IMR-90 (cell line): ENCODE data around the gene DPAGT1. TPM values are rescaled to one million over a fixed set of nuclear protein-coding genes. Genes with fewer than 3 reads are reported as not detected.

ENCODE experiments used
- ATAC-seq: fragments of 200-7000 bp; cut with Tn5 transposase; 2 replicates; pipeline ENCODE4 v1.9.1; 2020; ENCODE audit warnings: low read depth, mild to moderate bottlenecking, moderate library complexity
- BruUV-seq: library from RNA; stranded (reverse); fragments of 400-500 nt; replicated peaks from 2 replicates; lab custom pipeline; 2021; lab: Mats Ljungman, UMichigan
- CTCF ChIA-PET: fragments of 300-600 bp; formaldehyde crosslinking; extraction: SDS; loops from one replicate; lab custom pipeline; 2021; ENCODE audit warnings: antibody characterized with exemption; lab: Yijun Ruan, JAX
- POLR2A ChIA-PET: fragments of 300-600 bp; sonication (Branson Sonifier 250); formaldehyde crosslinking; loops from one replicate; lab custom pipeline; 2022; ENCODE audit warnings: antibody characterized with exemption; ENCODE audit not compliant: unreplicated experiment; lab: Charles Lee
- DNase-seq: peaks from one replicate; pipeline ENCODE4 v3.0.0; 2013
- H2AFZ ChIP-seq: replicated peaks from 2 replicates; pipeline ENCODE3; 2013; ENCODE audit warnings: low read length, mild to moderate bottlenecking; ENCODE audit not compliant: poor library complexity
- H2AK5ac ChIP-seq: 2 replicates; pipeline ENCODE4 v1.6.1; 2013; ENCODE audit warnings: low read depth, low read length, inconsistent platforms
- H2AK9ac ChIP-seq: replicated peaks from 2 replicates; pipeline ENCODE3; 2013; ENCODE audit warnings: mild to moderate bottlenecking, low read depth, low read length, moderate library complexity; ENCODE audit not compliant: poor library complexity
- H2BK120ac ChIP-seq: 2 replicates; pipeline ENCODE4 v1.6.1; 2013; ENCODE audit warnings: low read depth, low read length, inconsistent platforms
- H2BK15ac ChIP-seq: 3 replicates; pipeline ENCODE4 v1.6.1; 2013; ENCODE audit warnings: low read depth, low read length, inconsistent platforms
- H2BK20ac ChIP-seq: 2 replicates; pipeline ENCODE4 v1.6.1; 2013; ENCODE audit warnings: low read depth, mild to moderate bottlenecking, inconsistent platforms, low read length, moderate library complexity
- H2BK5ac ChIP-seq: 2 replicates; pipeline ENCODE4 v1.6.1; 2013; ENCODE audit warnings: mild to moderate bottlenecking, low read depth, low read length, inconsistent platforms; ENCODE audit not compliant: poor library complexity, severe bottlenecking
- H3K14ac ChIP-seq: replicated peaks from 2 replicates; pipeline ENCODE4 v1.6.1; 2013; ENCODE audit warnings: low read depth, low read length, inconsistent platforms
- H3K18ac ChIP-seq: 2 replicates; pipeline ENCODE4 v1.6.1; 2013; ENCODE audit warnings: low read depth, low read length, control low read depth
- H3K23ac ChIP-seq: 2 replicates; pipeline ENCODE4 v1.6.1; 2013; ENCODE audit warnings: low read depth, low read length, inconsistent platforms
- H3K27ac ChIP-seq: 2 replicates; pipeline ENCODE4 v1.5.1; 2013; ENCODE audit warnings: mild to moderate bottlenecking, control low read depth, low read length; ENCODE audit not compliant: insufficient read depth
- H3K27me3 ChIP-seq: 2 replicates; pipeline ENCODE4 v1.6.1; 2013; ENCODE audit warnings: low read length; ENCODE audit not compliant: control insufficient read depth, insufficient read depth
- H3K36me3 ChIP-seq: 2 replicates; pipeline ENCODE4 v1.6.1; 2013; ENCODE audit warnings: low read length, mixed read lengths; ENCODE audit not compliant: control insufficient read depth, insufficient read depth
- H3K4ac ChIP-seq: 2 replicates; pipeline ENCODE4 v1.6.1; 2013; ENCODE audit warnings: low read depth, low read length, inconsistent platforms
- H3K4me1 ChIP-seq: 2 replicates; pipeline ENCODE4 v1.6.1; 2013; ENCODE audit warnings: low read length, mixed read lengths; ENCODE audit not compliant: control insufficient read depth, insufficient read depth
- H3K4me2 ChIP-seq: 2 replicates; pipeline ENCODE4 v1.6.1; 2013; ENCODE audit warnings: low read depth, mild to moderate bottlenecking, control low read depth, low read length, moderate library complexity
- H3K4me3 ChIP-seq: 2 replicates; pipeline ENCODE4 v1.5.1; 2013; ENCODE audit warnings: low read depth, mild to moderate bottlenecking, control low read depth, low read length, moderate library complexity; ENCODE audit not compliant: insufficient read depth
- H3K56ac ChIP-seq: 2 replicates; pipeline ENCODE4 v1.6.1; 2013; ENCODE audit warnings: low read length, inconsistent platforms; ENCODE audit not compliant: insufficient read depth; ENCODE audit errors: extremely low read depth
- H3K79me1 ChIP-seq, 2 experiments: 2 replicates each; pipeline ENCODE4 v1.6.1; 2013; ENCODE audit warnings: low read length in 2 of 2, inconsistent platforms in 1 of 2, low read depth in 1 of 2
- H3K9ac ChIP-seq: 2 replicates; pipeline ENCODE4 v1.6.1; 2013; ENCODE audit warnings: low read depth, low read length, control low read depth
- H3K9me1 ChIP-seq: 2 replicates; pipeline ENCODE4 v1.6.1; 2013; ENCODE audit warnings: low read length, inconsistent platforms; ENCODE audit not compliant: insufficient read depth
- H3K9me3 ChIP-seq: 2 replicates; pipeline ENCODE4 v1.6.1; 2013; ENCODE audit warnings: low read length; ENCODE audit not compliant: control insufficient read depth, insufficient read depth
- H4K20me1 ChIP-seq: 2 replicates; pipeline ENCODE4 v1.6.1; 2013; ENCODE audit warnings: low read length, inconsistent platforms; ENCODE audit not compliant: insufficient read depth
- H4K5ac ChIP-seq: 2 replicates; pipeline ENCODE4 v1.6.1; 2013; ENCODE audit warnings: mild to moderate bottlenecking, low read depth, low read length, control low read depth
- H4K8ac ChIP-seq, 2 experiments: 2 replicates each; pipeline ENCODE4 v1.6.1; 2013; ENCODE audit warnings: low read depth in 2 of 2, low read length in 2 of 2, control low read depth in 1 of 2, inconsistent platforms in 1 of 2
- H4K91ac ChIP-seq: 2 replicates; pipeline ENCODE4 v1.6.1; 2013; ENCODE audit warnings: low read depth, low read length, inconsistent platforms; ENCODE audit not compliant: insufficient read depth
- CEBPB ChIP-seq: IDR thresholded peaks from 2 replicates; pipeline ENCODE4 v1.6.1; 2012; ENCODE audit warnings: low read depth, low read length, improper control_type of control experiment
- FOS ChIP-seq: fragments of 150-350 bp; IDR thresholded peaks from 2 replicates; pipeline ENCODE4 v1.6.1; 2016; ENCODE audit warnings: low read depth, low read length
- MAFK ChIP-seq: IDR thresholded peaks from 2 replicates; pipeline ENCODE4 v1.6.1; 2012; ENCODE audit warnings: low read depth, low read length, improper control_type of control experiment
- MAZ ChIP-seq: IDR thresholded peaks from 2 replicates; pipeline ENCODE4 v1.6.1; 2012; ENCODE audit warnings: low read depth, mild to moderate bottlenecking, low read length, improper control_type of control experiment, moderate library complexity, borderline replicate concordance
- MXI1 ChIP-seq: IDR thresholded peaks from 2 replicates; pipeline ENCODE4 v1.6.1; 2012; ENCODE audit warnings: low read depth, mild to moderate bottlenecking, low read length, moderate library complexity, borderline replicate concordance
- NFE2L2 ChIP-seq: fragments of 150-350 bp; IDR thresholded peaks from 2 replicates; pipeline ENCODE4 v1.6.1; 2016; ENCODE audit warnings: low read depth, mild to moderate bottlenecking, low read length
- POLR2A ChIP-seq: IDR thresholded peaks from 2 replicates; pipeline ENCODE4 v1.6.1; 2012; ENCODE audit warnings: mild to moderate bottlenecking, low read depth, low read length
- RAD21 ChIP-seq: IDR thresholded peaks from 2 replicates; pipeline ENCODE4 v1.6.1; 2012; ENCODE audit warnings: low read length, improper control_type of control experiment
- RFX5 ChIP-seq: IDR thresholded peaks from 2 replicates; pipeline ENCODE4 v1.8.0; 2012; ENCODE audit warnings: low read depth, mild to moderate bottlenecking, low read length, moderate library complexity
- SMC3 ChIP-seq: fragments of 150-350 bp; IDR thresholded peaks from 2 replicates; pipeline ENCODE4 v1.6.1; 2016; ENCODE audit warnings: low read depth, mild to moderate bottlenecking, antibody characterized with exemption, low read length, moderate library complexity
- WGBS, 2 experiments: methylation state at CpG; one replicate each; pipeline versions ENCODE4 v1.1.5 to v1.1.7; 2013; ENCODE audit warnings: missing lambda C conversion rate in 2 of 2; ENCODE audit not compliant: insufficient read length in 1 of 2; ENCODE audit errors: extremely low coverage in 2 of 2; 5-methylcytosine and 5-hydroxymethylcytosine counted together
- dilution Hi-C: fragments of 300-500 bp; cut with HindIII; formaldehyde crosslinking; loops from one replicate; pipeline ENCODE4 v1.14.3; 2018; ENCODE audit warnings: low sequenced_read_pairs; ENCODE audit not compliant: unreplicated experiment
- in situ Hi-C: fragments of 300-500 bp; cut with MboI; formaldehyde crosslinking; loops from 3 replicates; pipeline ENCODE4 v1.14.3; 2019; ENCODE audit warnings: low sequenced_read_pairs, inconsistent platforms, mixed read lengths
- intact Hi-C: fragments of 100-400 bp; cut with micrococcal nuclease; formaldehyde crosslinking; loops from 2 replicates; pipeline ENCODE4 v1.10.0; 2022
- polyA plus RNA-seq, 3 experiments: library from polyadenylated mRNA; depleted of rRNA; stranded (reverse); fragments of >200 nt; gene quantifications; 2 replicates each; pipeline ENCODE4 v1.2.3, GENCODE V29; 2012; ENCODE audit warnings: low replicate concordance in 1 of 3
- total RNA-seq: library from RNA; depleted of rRNA; stranded (reverse); fragments of >200 nt; gene quantifications from 2 replicates; pipeline ENCODE4 v1.2.3, GENCODE V29; 2012
- TF ChIP-seq, protein P1 (sequence below): fragments of 150-350 bp; IDR thresholded peaks from 2 replicates; pipeline ENCODE4 v1.6.1; 2017; ENCODE audit warnings: mild to moderate bottlenecking, antibody characterized with exemption, low read length, low read depth
- TF ChIP-seq, protein P2 (sequence below): conservative IDR thresholded peaks from 2 replicates; pipeline ENCODE4 v1.5.1; 2012; ENCODE audit warnings: mild to moderate bottlenecking, low read depth, low read length, improper control_type of control experiment

DPAGT1 gene
- total and polyA plus RNA-seq, 2 of the 4 experiments (the other 2 are of a cell fraction): 15.2 to 53.4 TPM

DNA sequence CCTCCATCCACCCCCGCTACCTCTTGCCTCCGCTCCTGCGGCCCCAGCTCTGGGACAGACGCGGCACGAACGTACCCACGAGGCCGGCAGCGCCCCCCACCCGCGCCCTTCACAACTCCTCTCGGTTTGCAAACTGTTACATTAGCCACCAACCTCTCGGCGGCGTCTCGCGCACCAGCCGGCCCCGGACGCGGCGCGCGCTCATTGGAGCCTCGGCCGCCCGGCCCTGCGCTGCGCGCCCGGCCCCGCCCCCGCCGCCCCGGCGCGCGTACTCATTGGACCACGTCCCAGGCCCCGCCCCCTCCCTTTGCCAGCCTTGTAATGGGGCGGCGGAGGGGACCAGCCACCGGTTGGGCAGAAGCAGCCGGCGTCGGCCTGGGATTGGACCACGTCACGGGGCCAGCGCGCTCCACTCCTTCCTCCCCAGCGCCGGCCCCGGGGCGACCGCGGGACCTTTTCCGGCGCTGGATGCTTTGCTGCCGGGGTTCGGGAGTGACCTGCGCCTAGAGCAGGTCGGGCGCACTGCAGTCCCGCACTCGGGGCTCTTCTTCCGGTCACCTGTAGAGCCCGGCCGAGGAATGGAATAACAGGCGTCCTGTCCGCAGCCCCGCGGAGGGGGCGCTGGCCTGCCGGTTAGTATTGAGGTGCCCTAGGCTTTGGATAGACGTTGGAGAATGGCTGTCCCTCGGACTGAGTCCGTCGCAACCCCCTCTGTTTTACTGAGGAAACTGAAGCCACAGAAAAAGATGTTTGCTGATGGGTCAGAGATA is 44.5 kb downstream of the DPAGT1 start, which contains the start of gene HYOU1:
TSS of gene HYOU1 (minus strand) at position 206 of the 770 bp plus-strand sequence. CDS start 1,045 bp downstream, outside the sequence.
- no peak within 1 kb of the TSS for H4K5ac ChIP-seq
- peak within 1 kb of the TSS; percentile 98 for H2AFZ ChIP-seq
- CTCF ChIA-PET: no interaction called here
- peak within 1 kb of the TSS; percentile 97 for H2AK9ac ChIP-seq
- POLR2A ChIA-PET: interaction anchor here (0.5 to 1.0 kb wide), 2 partner anchors 10 to 277 kb away, joined by 3 read pairs; partner anchors contain the start of genes RNF26 and VPS11
- H4K8ac ChIP-seq: peak within 1 kb of the TSS; percentile 59 to 78; a peak in 2 of 4 replicates
- peak within 1 kb of the TSS; percentile 51 for H2BK5ac ChIP-seq
- H3K27me3 ChIP-seq: no peaks in the 10 kb centered on the region
- H3K9me3 ChIP-seq: no peaks in the 10 kb centered on the region
- TSS peak; percentile 79 for BruUV-seq
- H3K4me1 ChIP-seq: peaks cover 4% of the 10 kb centered on the region; the same call in 1 of the 2 replicates
- H2BK20ac ChIP-seq: no peak within 1 kb of the TSS
- dilution Hi-C loops: no loop called here
- H3K56ac ChIP-seq: peak within 1 kb of the TSS; percentile 68; the same call in 1 of the 2 replicates
- H3K79me1 ChIP-seq: peaks cover 17 to 53% of the 10 kb centered on the region in 2 experiments
- no peak within 1 kb of the TSS for H2BK15ac ChIP-seq
- peaks cover 9% of the 10 kb centered on the region for H3K9me1 ChIP-seq
- no peak within 1 kb of the TSS for H3K18ac ChIP-seq
- in situ Hi-C loops: no loop called here
- 0 out of 2 replicates have a peak, but pooled peaks cover 5% of the 10 kb centered on the region for H4K20me1 ChIP-seq
- H3K27ac ChIP-seq: peak within 1 kb of the TSS; percentile 74
- peak within 1 kb of the TSS; percentile 90 for H3K4me3 ChIP-seq
- peak within 1 kb of the TSS; percentile 83 for H3K4me2 ChIP-seq
- H3K14ac ChIP-seq: peak within 1 kb of the TSS; percentile 94
- peak; percentile 97 for ATAC-seq
- peak within 1 kb of the TSS; percentile 52 for H3K23ac ChIP-seq
- DNase-seq: peak; percentile 93
- peak within 1 kb of the TSS; percentile 64 for H3K9ac ChIP-seq
- peak within 1 kb of the TSS; percentile 32 for H4K91ac ChIP-seq
- H2AK5ac ChIP-seq: peak within 1 kb of the TSS; percentile 61
- peak within 1 kb of the TSS; percentile 87 for H3K4ac ChIP-seq
- intact Hi-C loops: loop anchor here (1.0 kb wide), 1 partner anchor 139 kb away; no protein-coding TSS in a partner anchor
- peak; percentile 92 for TF ChIP-seq POLR2A
- TF ChIP-seq CEBPB: 0 out of 2 replicates have a peak, but pooled peaks have one; percentile 8
- no peak for TF ChIP-seq SMC3
- TF ChIP-seq, protein P1, sequence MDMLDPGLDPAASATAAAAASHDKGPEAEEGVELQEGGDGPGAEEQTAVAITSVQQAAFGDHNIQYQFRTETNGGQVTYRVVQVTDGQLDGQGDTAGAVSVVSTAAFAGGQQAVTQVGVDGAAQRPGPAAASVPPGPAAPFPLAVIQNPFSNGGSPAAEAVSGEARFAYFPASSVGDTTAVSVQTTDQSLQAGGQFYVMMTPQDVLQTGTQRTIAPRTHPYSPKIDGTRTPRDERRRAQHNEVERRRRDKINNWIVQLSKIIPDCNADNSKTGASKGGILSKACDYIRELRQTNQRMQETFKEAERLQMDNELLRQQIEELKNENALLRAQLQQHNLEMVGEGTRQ: peak; percentile 31; the same call in 1 of the 2 replicates
- no peak for TF ChIP-seq FOS
- no peak for TF ChIP-seq RFX5
- no peak for TF ChIP-seq NFE2L2
- peak; percentile 91 for TF ChIP-seq MXI1
- no peak for TF ChIP-seq RAD21
- peak; percentile 74; the same call in 1 of the 2 replicates for TF ChIP-seq MAZ
- TF ChIP-seq, protein P2, sequence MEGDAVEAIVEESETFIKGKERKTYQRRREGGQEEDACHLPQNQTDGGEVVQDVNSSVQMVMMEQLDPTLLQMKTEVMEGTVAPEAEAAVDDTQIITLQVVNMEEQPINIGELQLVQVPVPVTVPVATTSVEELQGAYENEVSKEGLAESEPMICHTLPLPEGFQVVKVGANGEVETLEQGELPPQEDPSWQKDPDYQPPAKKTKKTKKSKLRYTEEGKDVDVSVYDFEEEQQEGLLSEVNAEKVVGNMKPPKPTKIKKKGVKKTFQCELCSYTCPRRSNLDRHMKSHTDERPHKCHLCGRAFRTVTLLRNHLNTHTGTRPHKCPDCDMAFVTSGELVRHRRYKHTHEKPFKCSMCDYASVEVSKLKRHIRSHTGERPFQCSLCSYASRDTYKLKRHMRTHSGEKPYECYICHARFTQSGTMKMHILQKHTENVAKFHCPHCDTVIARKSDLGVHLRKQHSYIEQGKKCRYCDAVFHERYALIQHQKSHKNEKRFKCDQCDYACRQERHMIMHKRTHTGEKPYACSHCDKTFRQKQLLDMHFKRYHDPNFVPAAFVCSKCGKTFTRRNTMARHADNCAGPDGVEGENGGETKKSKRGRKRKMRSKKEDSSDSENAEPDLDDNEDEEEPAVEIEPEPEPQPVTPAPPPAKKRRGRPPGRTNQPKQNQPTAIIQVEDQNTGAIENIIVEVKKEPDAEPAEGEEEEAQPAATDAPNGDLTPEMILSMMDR: peak; percentile 22; the same call in 1 of the 2 replicates
- TF ChIP-seq MAFK: no peak
- no peak within 1 kb of the TSS for H2BK120ac ChIP-seq
- H3K36me3 ChIP-seq: peaks cover 29% of the 10 kb centered on the region
- WGBS, 2 experiments: 2% methylated on average over 45 of the region's 79 CpGs; no CpG with 5 or more reads in 1 of the 2 experiments
